Suprapubic skin (tissue), 4 donors: ENCODE results near the gene STKLD1. TPM values are rescaled to one million over a fixed set of nuclear protein-coding genes. Genes with fewer than 3 reads are reported as not detected.
"Not testable (repeated sequence)": the region's sequence is repeated elsewhere in the genome, so short reads cannot be mapped to it uniquely, and the experiment has no call there.

Experiments used
- DNase-seq, 2 donors: peaks; one replicate each; pipeline ENCODE4 v3.0.0-alpha.2; 2019; ENCODE audit warnings: low spot score in 2 of 2
- H3K27ac ChIP-seq: fragments of 200-600 bp; sonication (generic); one replicate; pipeline ENCODE4 v1.5.1; 2019
- H3K27me3 ChIP-seq: fragments of 200-600 bp; sonication (generic); one replicate; pipeline ENCODE4 v1.5.1; 2019
- H3K36me3 ChIP-seq: fragments of 200-600 bp; sonication (generic); one replicate; pipeline ENCODE4 v1.5.1; 2019
- H3K4me1 ChIP-seq: fragments of 200-600 bp; sonication (generic); one replicate; pipeline ENCODE4 v1.5.1; 2019
- H3K4me3 ChIP-seq: fragments of 200-600 bp; sonication (generic); one replicate; pipeline ENCODE4 v1.5.1; 2019; ENCODE audit warnings: mild to moderate bottlenecking
- H3K9me3 ChIP-seq: fragments of 200-600 bp; sonication (generic); one replicate; pipeline ENCODE4 v1.5.1; 2019
- EP300 ChIP-seq: sonication (generic); formaldehyde crosslinking; IDR thresholded peaks from one replicate; pipeline ENCODE4 v1.6.1; 2017; ENCODE audit warnings: antibody characterized with exemption
- POLR2A ChIP-seq, 2 donors: fragments of 450-650 bp; IDR thresholded peaks; one replicate each; pipeline ENCODE4 v1.6.1; 2017; ENCODE audit warnings: antibody characterized with exemption in 2 of 2, mild to moderate bottlenecking in 2 of 2, moderate library complexity in 2 of 2
- POLR2AphosphoS5 ChIP-seq, 3 donors: sonication (generic); formaldehyde crosslinking; IDR thresholded peaks; one replicate each; pipeline ENCODE4 v1.6.1; 2017; ENCODE audit warnings: antibody characterized with exemption in 3 of 3
- WGBS: methylation state at CpG from one replicate; pipeline ENCODE4 v1.1.5; 2018; 5-methylcytosine and 5-hydroxymethylcytosine counted together
- total RNA-seq, 4 donors: library from RNA; depleted of rRNA; stranded (reverse); fragments of >200 nt; gene quantifications; one replicate each; pipeline ENCODE4 v1.1.0, GENCODE V29; 2016
- TF ChIP-seq, protein P1 (sequence below), 2 donors: fragments of 200-600 bp in 1 of 2; fragments of 450-650 bp in 1 of 2; sonication (generic) in 1 of 2; IDR thresholded peaks; one replicate each; pipeline ENCODE4 v1.5.1; 2016 to 2019; ENCODE audit warnings: antibody characterized with exemption in 2 of 2, mild to moderate bottlenecking in 1 of 2, moderate library complexity in 1 of 2

STKLD1 gene
- total RNA-seq, 4 donors from 2014 or later: 1.8 to 4.2 (median 2.3) TPM; not detected in 1

DNA sequence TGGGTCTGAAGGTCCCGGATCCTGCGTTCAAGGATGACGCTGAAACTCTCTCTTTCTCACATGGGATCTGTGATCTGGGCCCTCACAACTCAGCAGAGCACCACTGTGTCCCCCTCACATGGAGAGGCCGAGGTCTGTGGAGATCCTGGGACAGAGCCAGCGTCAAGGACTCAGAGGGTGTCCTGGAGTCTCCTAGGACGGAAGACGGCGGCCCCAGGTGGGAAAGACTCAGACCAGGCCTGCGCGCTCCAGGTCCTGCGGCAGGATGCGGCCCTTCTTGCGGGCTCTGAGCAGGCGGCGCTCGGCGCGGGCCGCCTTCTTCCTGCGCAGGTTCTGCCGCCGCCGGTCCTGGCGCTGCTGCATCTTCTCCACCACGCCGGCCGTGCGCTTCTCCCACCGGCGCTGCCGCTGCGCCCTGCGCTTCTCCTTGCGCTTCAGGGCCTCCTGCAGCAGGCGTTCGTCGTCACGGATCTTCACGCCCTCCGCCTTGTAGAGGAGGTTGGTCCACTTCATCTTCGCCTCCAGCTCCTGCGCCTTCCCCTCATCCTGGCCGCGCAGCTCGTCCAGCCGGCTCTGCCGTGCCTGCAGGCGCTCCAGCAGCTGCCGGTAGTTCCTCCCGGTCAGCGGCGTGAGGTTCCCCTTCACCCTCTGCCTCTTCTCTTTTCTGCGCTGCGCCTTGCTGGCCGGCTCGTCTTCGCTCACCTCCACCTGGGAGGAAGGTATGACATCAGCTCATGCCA is 44.4 kb upstream of the STKLD1 start:
- WGBS: 97% methylated on average over 57 of the region's 57 CpGs
- Histone ChIP-seq H3K9me3 (no peaks in the 10 kb centered on the region), H3K4me3 (no peak overlapping the region), H3K36me3 (peaks cover 41% of the 10 kb centered on the region), H3K27ac (no peak overlapping the region), H3K27me3 (no peaks in the 10 kb centered on the region), H3K4me1 (peaks cover 23% of the 10 kb centered on the region)
- TF ChIP-seq EP300: no peak
- TF ChIP-seq POLR2A (IDR thresholded peaks at IDR 0.05): no peak
- TF ChIP-seq, protein P1, sequence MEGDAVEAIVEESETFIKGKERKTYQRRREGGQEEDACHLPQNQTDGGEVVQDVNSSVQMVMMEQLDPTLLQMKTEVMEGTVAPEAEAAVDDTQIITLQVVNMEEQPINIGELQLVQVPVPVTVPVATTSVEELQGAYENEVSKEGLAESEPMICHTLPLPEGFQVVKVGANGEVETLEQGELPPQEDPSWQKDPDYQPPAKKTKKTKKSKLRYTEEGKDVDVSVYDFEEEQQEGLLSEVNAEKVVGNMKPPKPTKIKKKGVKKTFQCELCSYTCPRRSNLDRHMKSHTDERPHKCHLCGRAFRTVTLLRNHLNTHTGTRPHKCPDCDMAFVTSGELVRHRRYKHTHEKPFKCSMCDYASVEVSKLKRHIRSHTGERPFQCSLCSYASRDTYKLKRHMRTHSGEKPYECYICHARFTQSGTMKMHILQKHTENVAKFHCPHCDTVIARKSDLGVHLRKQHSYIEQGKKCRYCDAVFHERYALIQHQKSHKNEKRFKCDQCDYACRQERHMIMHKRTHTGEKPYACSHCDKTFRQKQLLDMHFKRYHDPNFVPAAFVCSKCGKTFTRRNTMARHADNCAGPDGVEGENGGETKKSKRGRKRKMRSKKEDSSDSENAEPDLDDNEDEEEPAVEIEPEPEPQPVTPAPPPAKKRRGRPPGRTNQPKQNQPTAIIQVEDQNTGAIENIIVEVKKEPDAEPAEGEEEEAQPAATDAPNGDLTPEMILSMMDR (IDR thresholded peaks at IDR 0.05): no peak
- TF ChIP-seq POLR2AphosphoS5 (IDR thresholded peaks at IDR 0.05): no peak
- DNase-seq: peak in 1 of 2 donors; percentile 55

GRCh38 chr9:133332381-133332730 is 43.8 kb upstream of the STKLD1 start:
- H3K27ac ChIP-seq: no peak overlapping the region
- peak in 1 of 2 donors; percentile 55 for DNase-seq
- H3K9me3 ChIP-seq: no peaks in the 10 kb centered on the region
- H3K4me1 ChIP-seq: peaks cover 25% of the 10 kb centered on the region
- TF ChIP-seq POLR2AphosphoS5 (IDR thresholded peaks at IDR 0.05): no peak
- TF ChIP-seq EP300: no peak
- TF ChIP-seq, protein P1 (IDR thresholded peaks at IDR 0.05): no peak
- TF ChIP-seq POLR2A (IDR thresholded peaks at IDR 0.05): no peak
- H3K36me3 ChIP-seq: peaks cover 41% of the 10 kb centered on the region
- H3K27me3 ChIP-seq: no peaks in the 10 kb centered on the region
- WGBS: 88% methylated on average over 20 of the region's 20 CpGs
- H3K4me3 ChIP-seq: no peak overlapping the region

DNA sequence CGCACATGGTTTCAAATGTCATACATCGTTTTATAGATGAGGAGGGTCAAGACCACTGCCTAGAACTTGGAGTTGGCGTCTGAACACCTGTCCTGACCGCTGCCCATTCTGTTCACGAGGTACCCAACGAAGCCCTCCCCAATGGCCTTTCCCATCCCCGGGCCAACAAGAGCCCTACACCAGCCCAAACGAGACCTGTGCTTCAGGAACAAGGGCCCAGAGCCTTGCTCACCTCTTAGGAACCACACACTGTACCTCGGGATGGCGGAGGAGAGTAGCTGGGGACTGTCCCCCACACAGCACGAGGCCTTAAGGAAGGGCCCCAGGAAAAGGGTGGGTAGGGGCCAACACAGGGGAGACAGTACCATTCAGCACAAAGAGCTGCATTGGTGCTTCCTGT is 43.2 kb upstream of the STKLD1 start:
- TF ChIP-seq POLR2AphosphoS5 (IDR thresholded peaks at IDR 0.05): no peak
- TF ChIP-seq EP300: no peak
- no peak for TF ChIP-seq POLR2A (IDR thresholded peaks at IDR 0.05)
- TF ChIP-seq, protein P1 (IDR thresholded peaks at IDR 0.05): no peak
- peaks cover 41% of the 10 kb centered on the region for H3K36me3 ChIP-seq
- H3K27me3 ChIP-seq: no peaks in the 10 kb centered on the region
- DNase-seq: peak; percentile 32 to 51
- no peak overlapping the region for H3K4me3 ChIP-seq
- peaks cover 25% of the 10 kb centered on the region for H3K4me1 ChIP-seq
- WGBS: 92% methylated on average over 11 of the region's 11 CpGs
- no peaks in the 10 kb centered on the region for H3K9me3 ChIP-seq
- H3K27ac ChIP-seq: no peak overlapping the region

DNA sequence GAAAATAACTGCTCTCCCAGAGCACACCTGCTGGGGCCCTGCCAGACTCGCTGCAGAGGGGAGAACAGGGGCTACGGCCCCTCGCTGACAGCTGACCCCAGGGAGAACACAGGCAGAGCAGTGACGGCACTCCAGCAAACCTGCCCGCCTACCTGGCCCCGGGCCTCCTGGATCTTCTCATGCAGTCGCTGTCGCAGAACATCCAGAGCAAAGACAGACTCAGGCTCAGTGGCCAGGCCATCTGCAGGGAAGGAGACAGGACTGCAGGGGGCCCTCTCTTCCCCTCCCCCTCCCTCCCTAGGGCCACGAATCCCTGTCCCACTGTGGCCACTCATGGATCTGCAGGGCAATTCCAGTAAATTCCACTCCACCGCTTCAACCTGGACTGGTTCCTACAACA is 42.6 kb upstream of the STKLD1 start:
- no peaks in the 10 kb centered on the region for H3K27me3 ChIP-seq
- peaks cover 25% of the 10 kb centered on the region for H3K4me1 ChIP-seq
- 88% methylated on average over 5 of the region's 10 CpGs for WGBS
- no peaks in the 10 kb centered on the region for H3K9me3 ChIP-seq
- no peak overlapping the region for H3K27ac ChIP-seq
- no peak overlapping the region for H3K4me3 ChIP-seq
- DNase-seq: peak in 1 of 2 donors; percentile 44
- peaks cover 41% of the 10 kb centered on the region for H3K36me3 ChIP-seq
- TF ChIP-seq EP300 (no peak), POLR2AphosphoS5 (IDR thresholded peaks at IDR 0.05) (no peak), POLR2A (IDR thresholded peaks at IDR 0.05) (no peak)
- TF ChIP-seq, protein P1 (IDR thresholded peaks at IDR 0.05): no peak

DNA sequence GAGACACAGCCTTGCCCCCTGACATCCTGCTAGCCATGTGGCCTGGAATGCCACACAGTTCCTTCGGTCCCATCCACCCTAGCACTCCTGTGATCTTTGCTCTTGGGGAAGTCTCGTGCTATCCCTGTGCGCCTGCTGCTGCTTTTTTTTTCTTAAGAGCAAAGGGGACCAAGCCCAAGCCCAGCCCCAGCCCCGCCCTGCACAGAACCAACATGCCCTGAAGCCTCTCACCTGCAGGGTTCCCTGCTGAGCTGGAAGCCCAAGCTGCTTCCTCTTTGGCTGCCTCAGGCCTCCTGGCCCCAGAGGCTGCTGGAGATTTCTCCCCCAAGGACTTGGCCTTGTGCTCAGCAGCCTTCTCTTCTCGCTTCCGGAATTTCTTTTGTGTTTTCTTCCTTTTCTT is 42.0 kb upstream of the STKLD1 start:
- H3K36me3 ChIP-seq: peaks cover 44% of the 10 kb centered on the region
- peak in 1 of 2 donors; percentile 40 for DNase-seq
- H3K27ac ChIP-seq: no peak overlapping the region
- no peaks in the 10 kb centered on the region for H3K9me3 ChIP-seq
- H3K4me3 ChIP-seq: no peak overlapping the region
- no peaks in the 10 kb centered on the region for H3K27me3 ChIP-seq
- TF ChIP-seq POLR2AphosphoS5 (IDR thresholded peaks at IDR 0.05) (no peak), POLR2A (IDR thresholded peaks at IDR 0.05) (no peak), EP300 (no peak)
- TF ChIP-seq, protein P1 (IDR thresholded peaks at IDR 0.05): no peak
- 82% methylated on average over 6 of the region's 6 CpGs for WGBS
- peaks cover 27% of the 10 kb centered on the region for H3K4me1 ChIP-seq

DNA sequence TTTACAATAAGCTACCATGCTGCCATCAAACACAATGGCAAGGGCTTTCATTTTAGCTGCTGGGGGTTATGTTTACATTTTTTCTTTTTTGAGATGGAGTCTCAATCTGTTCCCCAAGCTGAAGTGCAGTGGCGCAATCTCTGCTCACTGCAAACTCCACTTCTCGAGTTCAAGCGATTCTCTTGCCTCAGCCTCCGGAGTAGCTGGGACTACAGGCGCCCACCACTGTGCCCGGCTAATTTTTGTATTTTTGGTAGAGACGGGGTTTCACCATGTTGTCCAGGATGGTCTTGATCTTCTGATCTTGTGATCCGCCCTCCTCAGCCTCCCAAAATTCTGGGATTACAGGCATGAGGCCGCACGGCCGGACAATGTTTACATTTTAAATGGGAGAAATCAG is 41.3 kb upstream of the STKLD1 start:
- H3K36me3 ChIP-seq: peaks cover 49% of the 10 kb centered on the region
- H3K4me1 ChIP-seq: peaks cover 35% of the 10 kb centered on the region
- H3K27ac ChIP-seq, H3K9me3 ChIP-seq, H3K27me3 ChIP-seq: not testable (repeated sequence)
- peak in 1 of 2 donors; percentile 46 for DNase-seq
- peak overlapping the region; percentile 58 for H3K4me3 ChIP-seq
- 85% methylated on average over 11 of the region's 11 CpGs for WGBS
